Rectal smooth muscle tissue (tissue), 1 donor: ENCODE measurements around the gene MEF2B.
"Not testable (repeated sequence)": the region's sequence is repeated elsewhere in the genome, so short reads cannot be mapped to it uniquely, and the experiment has no call there.

Experiments used
- H3K27ac ChIP-seq: one replicate; pipeline ENCODE4 v1.7.0; 2013; ENCODE audit warnings: low read depth, low read length, inconsistent platforms
- H3K27me3 ChIP-seq: one replicate; pipeline ENCODE4 v1.7.0; 2013; ENCODE audit warnings: low read length; ENCODE audit not compliant: control insufficient read depth, insufficient read depth
- H3K36me3 ChIP-seq: one replicate; pipeline ENCODE4 v1.7.0; 2013; ENCODE audit warnings: low read length; ENCODE audit not compliant: control insufficient read depth, insufficient read depth
- H3K4me1 ChIP-seq: one replicate; pipeline ENCODE4 v1.7.0; 2013; ENCODE audit warnings: low read length; ENCODE audit not compliant: control insufficient read depth, insufficient read depth
- H3K4me3 ChIP-seq: one replicate; pipeline ENCODE4 v1.7.0; 2013; ENCODE audit warnings: low read length
- H3K9ac ChIP-seq: one replicate; pipeline ENCODE4 v1.7.0; 2013; ENCODE audit warnings: low read length

The MEF2B gene

GRCh38 chr19:19145684-19146608 lies 24.1 kb downstream of the MEF2B start:
- peaks cover 2% of the 10 kb centered on the region for H3K36me3 ChIP-seq
- no peaks in the 10 kb centered on the region for H3K27me3 ChIP-seq
- H3K4me3 ChIP-seq = no peak overlapping the region
- no peak overlapping the region for H3K9ac ChIP-seq
- no peaks in the 10 kb centered on the region for H3K4me1 ChIP-seq
- H3K27ac ChIP-seq = no peak overlapping the region

- Histone ChIP-seq H3K4me1 (no peaks in the 10 kb centered on the region), H3K36me3 (peaks cover 2% of the 10 kb centered on the region), H3K9ac (no peak overlapping the region), H3K4me3 (no peak overlapping the region), H3K27ac (no peak overlapping the region), H3K27me3 (no peaks in the 10 kb centered on the region)
Measured at GRCh38 chr19:19145281-19145680, 24.8 kb downstream of the MEF2B start.

DNA sequence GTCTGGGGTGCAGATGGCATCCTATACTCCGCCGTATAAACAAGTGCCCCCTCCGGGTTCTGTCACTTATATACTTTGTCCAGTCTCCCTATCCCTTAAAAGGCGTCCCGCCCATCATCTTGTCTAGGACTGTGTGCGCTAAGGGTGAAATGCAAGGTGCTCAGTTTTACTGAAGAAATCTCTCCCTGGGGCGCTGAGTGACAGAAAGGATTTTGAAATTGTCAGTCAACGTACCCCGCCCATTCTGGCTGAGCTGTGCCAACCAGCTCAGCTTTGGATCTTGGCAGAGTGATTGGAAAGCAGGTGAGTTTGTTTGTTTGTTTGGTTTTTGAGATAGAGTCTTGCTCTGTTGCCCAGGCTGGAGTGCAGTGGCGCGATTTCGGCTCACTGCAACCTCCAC lies 27.7 kb downstream of the MEF2B start:
- Histone ChIP-seq H3K27me3 (no peaks in the 10 kb centered on the region), H3K9ac (no peak overlapping the region), H3K4me1 (peaks cover 4% of the 10 kb centered on the region), H3K4me3 (no peak overlapping the region), H3K36me3 (no peaks in the 10 kb centered on the region), H3K27ac (no peak overlapping the region)

- H3K27ac ChIP-seq = no peak overlapping the region
- no peak overlapping the region for H3K4me3 ChIP-seq
Measured at GRCh38 chr19:19140476-19140875, 29.6 kb downstream of the MEF2B start.

DNA sequence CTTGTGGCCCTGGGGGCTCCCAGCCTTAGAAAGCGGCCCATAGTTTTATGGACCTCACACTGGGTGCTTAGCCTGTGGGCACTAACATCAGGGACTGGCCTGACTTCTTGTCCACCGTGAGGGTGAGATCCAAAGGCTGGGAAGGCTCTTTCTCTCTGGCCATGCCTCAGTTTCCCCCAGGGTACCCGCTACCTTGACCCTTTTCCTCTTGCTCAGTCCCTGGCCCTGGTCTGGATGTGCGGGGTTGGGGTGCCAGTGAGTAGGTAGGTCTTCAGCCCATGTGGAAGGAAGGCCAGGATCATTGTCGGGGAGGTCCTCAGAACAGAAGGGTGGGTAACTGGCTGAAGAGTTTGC lies 30.2 kb downstream of the MEF2B start:
- Histone ChIP-seq H3K36me3 (no peaks in the 10 kb centered on the region), H3K4me3 (no peak overlapping the region), H3K9ac (no peak overlapping the region), H3K27ac (no peak overlapping the region), H3K27me3 (no peaks in the 10 kb centered on the region), H3K4me1 (peaks cover 4% of the 10 kb centered on the region)

More at GRCh38 chr19:19140476-19140875, 29.6 kb downstream of the MEF2B start:
- H3K27me3 ChIP-seq = no peaks in the 10 kb centered on the region
- H3K36me3 ChIP-seq = no peaks in the 10 kb centered on the region
- no peak overlapping the region for H3K9ac ChIP-seq
- peaks cover 4% of the 10 kb centered on the region for H3K4me1 ChIP-seq

DNA sequence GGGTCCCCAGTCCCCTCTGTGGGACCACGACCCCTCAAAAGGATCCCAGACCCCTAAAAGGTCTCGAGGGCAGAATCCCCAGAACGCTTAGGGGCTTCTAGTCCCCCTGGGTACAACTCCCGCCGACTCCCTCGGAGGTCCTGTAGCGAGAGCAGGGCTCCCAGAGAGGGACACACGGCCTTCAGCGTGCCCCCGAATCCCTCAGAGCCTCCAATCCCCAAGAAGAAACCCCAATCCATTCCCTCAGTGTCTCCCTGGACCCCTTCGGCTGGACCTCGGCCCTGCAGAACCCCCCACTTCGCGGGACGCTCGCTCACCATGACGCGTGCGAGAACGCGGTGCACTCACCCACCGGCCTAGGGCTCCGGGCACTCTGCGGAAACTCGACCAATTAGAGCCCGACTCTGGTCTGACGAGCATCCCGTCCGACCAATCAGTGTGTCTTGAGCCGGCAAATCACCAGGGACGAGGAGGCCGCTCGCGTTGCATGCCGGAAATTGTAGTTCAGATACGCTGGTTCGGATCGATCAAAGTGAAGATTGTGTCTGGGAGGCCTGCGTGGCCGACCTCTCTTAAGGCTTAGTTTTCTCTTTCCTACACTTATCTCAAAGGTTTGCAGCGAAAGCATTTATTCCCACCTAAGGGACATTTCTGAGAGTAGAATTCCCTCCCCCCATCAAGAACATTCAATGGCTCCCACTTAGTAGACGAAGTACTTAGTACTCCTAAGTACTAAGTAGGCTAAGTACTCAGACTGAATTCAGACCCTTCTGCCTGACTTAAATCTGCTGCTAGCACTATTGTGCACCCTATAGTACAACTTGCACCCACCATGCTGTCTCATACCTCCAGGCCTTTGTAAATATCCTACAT lies 31.7 kb downstream of the MEF2B start, which contains the start of gene TMEM161A:
Gene TMEM161A (minus strand): TSS at position 370 of the 873 bp plus-strand sequence. CDS start 50 bp downstream, at position 320.
- no peaks in the 10 kb centered on the region for H3K27me3 ChIP-seq
- H3K27ac ChIP-seq = peak within 1 kb of the TSS; percentile 77
- H3K9ac ChIP-seq = peak within 1 kb of the TSS; percentile 72
- H3K4me3 ChIP-seq = peak within 1 kb of the TSS; percentile 89
- peaks cover 4% of the 10 kb centered on the region for H3K4me1 ChIP-seq
- H3K36me3 ChIP-seq = no peaks in the 10 kb centered on the region

GRCh38 chr19:19137556-19138108 lies 32.4 kb downstream of the MEF2B start:
- Histone ChIP-seq H3K9ac (peak overlapping the region; percentile 72), H3K4me1 (peaks cover 4% of the 10 kb centered on the region), H3K36me3 (peaks cover 2% of the 10 kb centered on the region), H3K4me3 (peak overlapping the region; percentile 89), H3K27ac (no peak overlapping the region), H3K27me3 (no peaks in the 10 kb centered on the region)

DNA sequence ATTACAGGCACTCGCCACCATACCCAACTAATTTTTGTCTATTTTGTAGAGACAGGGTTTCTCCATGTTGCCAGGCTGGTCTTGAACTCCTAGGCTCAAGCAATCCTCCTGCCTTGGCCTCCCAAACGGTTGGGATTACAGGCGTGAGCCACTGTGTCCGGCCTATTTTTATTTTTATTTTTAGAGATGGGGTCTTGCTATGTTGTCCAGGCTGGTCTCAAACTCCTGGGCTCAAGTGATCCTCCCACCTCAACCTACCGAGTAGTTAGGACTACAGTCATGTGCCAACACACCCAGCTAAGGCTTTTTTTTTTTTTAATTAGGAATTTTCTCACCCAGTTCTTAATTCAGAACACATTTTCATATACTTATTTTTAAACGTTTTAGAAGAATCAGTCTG lies 34.4 kb downstream of the MEF2B start:
- not testable (repeated sequence) for H3K4me1 ChIP-seq, H3K27me3 ChIP-seq, H3K27ac ChIP-seq, H3K4me3 ChIP-seq, H3K36me3 ChIP-seq, H3K9ac ChIP-seq

DNA sequence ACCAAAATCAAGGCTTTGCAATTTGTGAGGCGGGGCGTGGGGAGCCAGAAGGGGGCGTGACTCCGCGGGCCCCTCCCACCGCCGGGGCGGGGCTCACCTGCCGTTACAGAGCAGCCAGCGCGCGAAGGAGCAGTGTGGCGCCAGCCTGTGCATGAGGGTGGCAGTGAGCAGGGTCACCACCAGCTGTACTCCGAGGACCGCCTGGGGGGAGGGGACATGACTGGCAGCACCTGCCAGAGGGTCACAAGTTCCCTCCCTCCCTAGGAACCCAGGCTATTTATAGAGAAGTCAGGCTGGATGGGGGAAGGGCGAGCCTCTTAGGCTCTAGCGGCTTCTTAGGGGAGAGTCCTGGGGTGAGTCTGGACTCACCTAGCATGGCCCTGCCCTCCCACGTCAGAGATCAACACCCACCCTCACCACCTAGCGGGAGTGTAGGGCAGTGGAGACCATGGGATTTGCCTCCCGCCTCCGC lies 35.3 kb downstream of the MEF2B start:
- Histone ChIP-seq H3K9ac (no peak overlapping the region), H3K36me3 (peaks cover 7% of the 10 kb centered on the region), H3K27me3 (no peaks in the 10 kb centered on the region), H3K4me3 (no peak overlapping the region), H3K27ac (no peak overlapping the region), H3K4me1 (peaks cover 4% of the 10 kb centered on the region)

GRCh38 chr19:19133985-19134384 lies 36.1 kb downstream of the MEF2B start:
- Histone ChIP-seq H3K4me3 (no peak overlapping the region), H3K27me3 (no peaks in the 10 kb centered on the region), H3K4me1 (peaks cover 4% of the 10 kb centered on the region), H3K36me3 (peaks cover 7% of the 10 kb centered on the region), H3K27ac (no peak overlapping the region), H3K9ac (no peak overlapping the region)

DNA sequence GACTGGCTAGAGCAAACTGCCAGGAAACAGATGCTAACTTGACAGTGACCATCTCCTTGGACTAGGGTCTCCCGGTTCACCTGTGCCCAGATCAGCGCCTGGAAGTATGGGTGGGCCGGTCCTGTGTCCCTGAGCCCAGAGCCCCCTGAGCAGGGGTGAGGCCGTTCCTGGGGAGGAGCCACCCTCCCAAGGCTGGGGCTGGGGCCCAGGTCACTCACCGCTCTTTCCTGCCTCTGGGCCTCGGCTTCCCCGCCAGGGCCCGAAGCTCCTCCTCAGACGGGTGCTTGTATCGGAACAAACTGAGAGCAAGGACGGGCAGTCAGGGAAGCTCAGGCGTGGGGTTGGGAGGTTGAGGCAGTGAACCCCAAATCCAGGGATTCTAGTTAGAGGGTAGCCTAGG lies 37.2 kb downstream of the MEF2B start:
- peaks cover 7% of the 10 kb centered on the region for H3K36me3 ChIP-seq
- H3K4me1 ChIP-seq = peaks cover 4% of the 10 kb centered on the region
- no peak overlapping the region for H3K27ac ChIP-seq
- no peak overlapping the region for H3K9ac ChIP-seq
- no peak overlapping the region for H3K4me3 ChIP-seq
- no peaks in the 10 kb centered on the region for H3K27me3 ChIP-seq

- Histone ChIP-seq H3K27me3 (no peaks in the 10 kb centered on the region), H3K36me3 (peaks cover 7% of the 10 kb centered on the region), H3K4me3 (no peak overlapping the region), H3K4me1 (no peaks in the 10 kb centered on the region), H3K27ac (no peak overlapping the region), H3K9ac (no peak overlapping the region)
Measured at GRCh38 chr19:19131989-19132388, 38.1 kb downstream of the MEF2B start.
